HG03196 (cell line): ENCODE data around the gene CORO2B.

Experiments
- ATAC-seq: cut with Tn5 transposase; IDR thresholded peaks from one replicate; pipeline ENCODE4 v1.9.1; 2021; ENCODE audit not compliant: unreplicated experiment

The CORO2B gene

DNA sequence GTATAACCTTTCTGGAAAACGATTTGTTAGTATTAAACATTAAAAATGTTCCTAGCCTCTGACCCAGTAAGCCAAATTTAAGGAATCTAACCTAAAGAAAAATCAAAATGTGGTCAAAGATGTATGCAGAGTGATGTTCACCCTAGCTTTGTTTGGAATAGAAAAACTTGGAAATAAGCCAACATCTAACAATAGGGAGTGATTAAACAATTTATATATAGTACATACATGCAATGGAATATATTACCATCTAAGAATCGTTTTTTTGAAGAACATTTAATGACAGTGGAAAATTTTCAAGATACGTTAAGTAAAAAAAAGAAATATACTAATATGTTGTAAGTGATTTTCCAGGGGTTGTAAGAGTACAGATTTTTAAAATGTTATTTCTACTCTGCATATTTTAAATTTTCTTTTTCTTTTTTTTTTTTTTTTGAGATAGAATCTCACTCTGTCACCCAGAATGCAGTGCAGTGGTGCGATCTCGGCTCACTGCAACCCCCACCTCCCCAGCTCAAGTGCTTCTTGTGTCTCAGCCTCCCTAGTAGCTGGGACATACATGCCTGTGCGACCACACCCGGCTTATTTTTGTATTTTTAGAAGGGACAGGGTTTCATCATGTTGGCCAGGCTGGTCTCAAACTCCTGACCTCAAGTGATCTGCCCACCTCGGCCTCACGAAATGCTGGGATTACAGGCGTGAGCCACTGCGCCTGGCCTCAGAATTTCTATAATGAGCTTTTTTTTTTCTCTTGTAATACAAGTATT is 187.0 kb downstream of the CORO2B start:
- ATAC-seq: no peak

DNA sequence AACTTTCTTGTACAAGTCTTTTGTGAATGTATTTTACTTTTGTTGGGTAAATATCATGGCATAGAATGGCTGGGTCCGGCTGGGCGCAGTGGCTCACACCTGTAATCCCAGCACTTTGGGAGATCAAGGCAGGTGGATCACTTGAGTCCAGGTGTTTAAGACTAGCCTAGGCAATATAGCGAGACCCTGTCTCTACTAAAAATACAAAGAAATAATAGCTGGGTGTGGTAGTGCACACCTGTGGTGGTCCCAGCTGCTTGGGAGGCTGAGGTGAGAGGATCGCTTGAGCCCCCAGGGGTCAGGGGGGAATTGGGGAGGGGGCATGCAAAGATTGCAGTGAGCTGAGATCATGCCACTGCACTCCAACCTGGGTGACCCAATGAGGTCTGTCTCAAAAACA is 189.0 kb downstream of the CORO2B start:
- no peak for ATAC-seq

DNA sequence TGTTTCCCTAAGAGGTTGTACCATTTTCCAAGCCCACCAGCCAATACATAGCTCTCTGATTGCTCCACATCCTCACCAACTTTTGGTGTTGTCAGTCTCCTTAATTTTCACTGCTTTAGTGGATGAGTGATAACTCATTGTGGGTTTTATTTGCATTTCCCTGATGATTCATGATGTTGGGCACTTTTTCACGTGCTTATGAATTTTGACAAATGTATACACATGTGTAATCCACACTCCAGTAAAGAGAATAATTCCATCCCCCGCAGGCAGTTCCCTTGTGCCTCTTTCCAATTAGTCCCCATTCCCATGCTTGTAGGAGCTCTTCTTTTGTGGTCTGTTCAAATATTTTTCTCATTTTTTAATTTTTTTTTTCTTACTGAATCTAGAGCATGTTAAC is 189.5 kb downstream of the CORO2B start:
- no peak for ATAC-seq

DNA sequence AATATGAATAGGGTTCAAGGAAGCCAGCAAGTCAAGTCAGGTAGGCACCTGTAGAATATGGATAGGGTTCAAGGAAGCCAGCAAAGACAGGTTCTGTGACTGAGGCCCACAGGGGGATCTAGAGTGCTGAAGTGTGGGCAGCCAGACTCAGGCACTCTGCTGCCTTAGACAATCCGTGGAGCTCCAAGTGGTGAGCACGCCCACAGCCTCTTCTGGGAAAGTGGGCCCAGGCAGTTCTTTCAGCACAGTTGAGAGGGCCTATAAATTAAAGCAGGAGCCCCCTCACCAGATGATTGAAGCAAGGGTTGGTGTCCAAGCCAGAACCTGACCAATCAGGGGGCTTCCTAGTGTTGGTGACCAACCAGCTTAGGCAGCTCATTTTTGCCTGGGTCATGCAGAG is 190.9 kb downstream of the CORO2B start:
- no peak for ATAC-seq

DNA sequence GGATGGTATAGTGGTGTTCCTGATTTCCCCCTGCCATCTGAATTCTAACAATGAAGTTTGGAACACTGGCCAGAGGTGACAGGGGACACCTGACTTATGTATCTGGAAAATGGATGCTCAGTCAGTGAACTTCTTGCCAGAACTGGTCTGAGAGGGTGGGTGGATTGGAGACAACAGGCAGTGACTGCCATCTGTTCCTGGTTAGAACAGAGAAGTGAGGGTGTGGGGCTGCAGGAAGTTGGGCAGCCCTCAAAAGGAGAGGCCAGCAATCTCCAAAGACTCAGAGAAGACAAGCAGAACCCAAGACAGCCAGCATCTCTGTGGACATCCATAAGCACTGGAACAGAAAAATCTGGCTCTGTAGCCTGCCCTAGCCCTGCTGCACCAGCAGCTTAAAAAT is 191.4 kb downstream of the CORO2B start:
- ATAC-seq: no peak

DNA sequence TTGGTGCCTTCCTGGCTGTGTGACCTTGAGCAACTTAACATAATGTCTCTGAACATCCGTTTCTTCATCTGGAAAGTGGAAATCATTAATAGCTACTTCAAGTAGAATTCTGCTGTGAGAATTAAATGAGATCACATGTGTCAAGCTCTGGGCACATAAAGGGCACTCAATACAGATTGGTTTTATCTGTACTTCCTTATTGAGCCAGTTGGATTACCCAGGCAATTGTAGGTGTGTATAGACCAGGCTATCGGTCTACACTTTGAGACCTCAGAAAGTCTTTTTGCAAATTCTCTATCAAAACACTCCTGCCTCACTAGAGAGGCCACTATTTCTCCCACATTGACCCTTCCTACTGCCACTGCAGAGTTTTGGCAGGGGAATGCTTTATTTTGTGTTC is 194.2 kb downstream of the CORO2B start:
- no peak for ATAC-seq

DNA sequence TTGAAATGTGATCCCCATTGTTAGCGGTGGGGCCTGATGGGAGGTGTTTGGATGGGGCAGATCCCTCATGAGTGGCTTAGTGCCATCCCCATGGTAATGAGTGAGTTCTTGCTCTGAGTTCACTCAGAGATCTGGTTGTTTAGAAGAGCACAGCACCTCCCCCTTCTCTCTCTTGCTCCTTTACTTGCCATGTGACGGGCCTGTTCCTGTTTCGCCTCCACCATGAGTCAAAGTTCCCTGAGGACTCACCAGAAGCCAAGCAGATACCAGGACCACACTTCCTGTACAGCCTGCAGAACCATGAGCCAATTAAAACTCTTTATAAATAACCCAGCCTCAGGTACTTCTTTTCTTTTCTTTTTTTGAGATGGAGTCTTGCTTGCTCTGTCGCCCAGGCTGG is 195.3 kb downstream of the CORO2B start:
- ATAC-seq: no peak

DNA sequence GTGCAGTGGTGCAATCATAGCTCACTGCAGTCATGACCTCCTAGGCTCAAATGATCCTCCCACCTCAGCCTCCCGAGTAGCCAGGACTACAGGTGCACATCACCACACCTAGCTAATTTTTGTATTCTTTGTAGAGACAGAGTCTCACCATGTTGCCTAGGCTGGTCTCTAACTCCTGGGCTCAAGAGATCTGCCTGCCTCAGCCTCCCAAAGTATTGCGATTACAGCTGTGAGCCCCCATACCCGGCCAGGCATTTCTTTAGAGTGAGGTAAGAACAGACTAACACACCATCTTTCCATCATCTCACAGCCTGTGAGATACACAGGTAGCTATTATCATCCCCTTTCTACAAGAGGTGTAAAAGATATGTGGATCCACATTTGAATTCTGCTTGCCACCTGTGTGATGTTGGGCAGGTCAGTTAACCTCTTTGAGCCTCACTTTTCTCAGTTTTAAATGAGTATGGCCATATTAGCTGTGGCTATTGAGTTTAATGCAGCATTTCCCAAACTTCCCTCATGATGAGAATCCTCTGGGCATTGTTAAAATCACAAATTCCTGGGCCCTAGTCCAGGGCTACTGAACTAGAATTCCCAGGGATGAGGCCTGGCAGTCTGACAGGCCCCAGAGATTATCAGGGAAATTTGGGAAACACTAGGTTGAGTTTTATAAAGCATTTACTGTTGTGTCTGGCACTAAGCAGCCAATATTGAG is 195.9 kb downstream of the CORO2B start:
- ATAC-seq: no peak

DNA sequence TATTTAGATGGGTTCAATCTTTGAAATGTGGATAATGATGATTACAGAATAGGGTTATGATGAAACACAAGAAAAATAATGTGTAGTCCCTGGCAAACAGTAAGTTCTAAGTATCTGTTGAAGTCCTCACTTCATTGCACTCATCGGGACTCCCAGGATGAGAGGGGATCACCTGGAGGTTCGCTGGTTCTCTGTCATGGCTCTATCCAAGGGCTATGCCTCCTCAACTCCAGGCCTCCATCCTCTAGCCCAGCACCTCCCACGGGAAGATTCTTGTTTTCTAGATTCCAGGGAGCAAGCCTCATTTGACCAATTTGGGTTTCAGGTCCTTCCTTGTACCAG is 196.4 kb downstream of the CORO2B start:
- ATAC-seq: no peak

DNA sequence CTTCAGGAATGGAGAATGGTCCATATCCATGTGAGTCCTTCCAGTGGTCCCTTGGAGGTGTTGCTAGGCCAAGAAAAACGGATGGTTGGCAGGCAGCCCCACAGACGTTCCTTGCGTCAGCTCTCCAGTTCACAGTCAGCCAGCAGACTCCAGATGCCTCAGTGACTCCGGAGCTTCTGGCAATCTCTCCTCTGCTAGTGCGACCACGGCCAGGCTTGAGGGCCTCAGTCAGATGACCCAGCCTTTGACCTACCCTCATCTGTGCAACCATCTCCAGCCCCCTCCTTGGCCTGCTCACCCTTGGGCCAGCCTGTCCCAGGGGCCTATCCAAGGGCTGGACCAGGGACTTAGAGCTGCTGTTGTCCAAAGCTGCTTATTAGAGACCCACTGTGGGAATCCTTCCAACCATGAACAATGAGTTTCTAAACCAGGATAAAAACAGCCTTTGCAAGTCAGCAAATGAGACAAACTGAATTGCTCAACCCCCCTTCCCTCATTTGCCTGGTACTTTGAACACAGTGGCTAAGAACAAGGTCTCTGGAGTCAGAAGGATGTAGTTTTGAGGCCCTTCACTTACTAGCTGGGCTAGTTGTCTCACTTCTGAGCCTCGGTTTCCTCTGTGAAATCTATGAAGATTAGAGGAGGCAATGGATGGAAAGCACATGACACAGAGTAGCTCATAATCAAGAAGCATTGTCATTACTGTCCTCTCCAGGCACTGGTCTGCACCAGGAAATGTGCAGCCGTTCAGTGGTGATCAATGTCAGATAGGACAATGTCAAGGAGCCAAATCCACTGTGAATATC is 197.1 kb downstream of the CORO2B start:
- no peak for ATAC-seq

DNA sequence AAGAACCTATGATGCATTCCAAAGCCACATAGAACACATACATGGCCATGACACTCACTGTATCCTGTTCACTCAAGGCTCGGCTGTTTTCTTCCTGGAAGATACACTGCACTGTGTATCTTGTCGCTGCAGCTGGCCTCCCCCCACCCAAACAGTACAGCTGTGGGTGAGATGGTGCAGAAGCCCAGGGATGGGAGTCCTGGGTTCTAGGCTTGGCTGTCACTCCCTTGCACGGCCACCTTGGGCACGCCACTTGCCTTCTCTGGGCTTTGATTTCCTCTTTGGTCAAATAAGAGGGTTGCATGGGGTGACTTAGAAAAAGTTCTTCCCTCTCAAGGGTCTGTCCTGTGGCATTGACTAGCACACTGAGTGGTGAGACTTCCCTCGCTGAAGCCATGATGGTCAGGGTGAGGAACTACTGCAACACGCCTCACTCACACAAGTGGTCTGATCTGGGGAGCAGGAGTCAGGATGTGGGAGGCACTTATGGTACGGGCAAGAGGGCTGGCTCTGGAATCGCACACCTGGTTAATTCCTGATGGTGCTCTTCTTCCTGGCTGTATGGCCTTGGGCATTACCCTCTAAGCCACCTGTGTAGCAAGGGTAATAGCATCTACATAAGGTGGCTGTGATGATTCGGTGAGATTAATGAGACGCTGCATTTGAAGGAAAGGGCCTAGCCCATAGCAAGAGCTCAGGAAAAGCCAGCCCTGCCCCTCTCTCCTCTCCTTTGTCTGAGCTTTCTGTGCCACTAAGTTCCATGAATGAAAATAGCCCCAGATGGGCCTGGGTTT is 197.9 kb downstream of the CORO2B start:
- ATAC-seq: no peak
